Karpas-422 (cell line): ENCODE results near the gene PEAK3. TPM values are rescaled to one million over a fixed set of nuclear protein-coding genes. Genes with fewer than 3 reads are reported as not detected.

Experiments used
- DNase-seq: peaks from one replicate; pipeline ENCODE4 v3.0.0-alpha.2; 2015
- H2AFZ ChIP-seq: fragments of 200-600 bp; sonication (generic); 2 replicates; pipeline ENCODE4 v1.6.1; 2014; ENCODE audit warnings: antibody characterized with exemption, low read length, mixed read lengths
- H3K27ac ChIP-seq: fragments of 200-600 bp; sonication (generic); 2 replicates; pipeline ENCODE4 v1.5.1; 2014; ENCODE audit warnings: mild to moderate bottlenecking, low read length, moderate library complexity
- H3K27me3 ChIP-seq: fragments of 200-600 bp; sonication (generic); 2 replicates; pipeline ENCODE4 v1.6.1; 2014; ENCODE audit warnings: low read length, mixed read lengths
- H3K36me3 ChIP-seq: fragments of 200-600 bp; sonication (generic); 2 replicates; pipeline ENCODE4 v1.6.1; 2014; ENCODE audit warnings: low read length, mixed read lengths; ENCODE audit not compliant: insufficient read depth
- H3K4me1 ChIP-seq: fragments of 200-600 bp; sonication (generic); 2 replicates; pipeline ENCODE4 v1.6.1; 2014; ENCODE audit warnings: mild to moderate bottlenecking, low read length, mixed read lengths
- H3K4me2 ChIP-seq: fragments of 200-600 bp; sonication (generic); 2 replicates; pipeline ENCODE4 v1.6.1; 2014; ENCODE audit warnings: low read length, low read depth, mild to moderate bottlenecking; ENCODE audit not compliant: poor library complexity, severe bottlenecking
- H3K4me3 ChIP-seq: fragments of 200-600 bp; sonication (generic); 2 replicates; pipeline ENCODE4 v1.5.1; 2014; ENCODE audit warnings: mild to moderate bottlenecking, antibody characterized with exemption, low read length, mixed read lengths
- H3K79me2 ChIP-seq: fragments of 200-600 bp; sonication (generic); 2 replicates; pipeline ENCODE4 v1.6.1; 2014; ENCODE audit warnings: mild to moderate bottlenecking, low read length, mixed read lengths
- H3K9ac ChIP-seq: fragments of 200-600 bp; sonication (generic); 2 replicates; pipeline ENCODE4 v1.6.0; 2014; ENCODE audit warnings: low read length
- H3K9me2 ChIP-seq: fragments of 200-600 bp; sonication (generic), shearing (Covaris generic); replicated peaks from 2 replicates; pipeline ENCODE4 v1.6.0; 2014; ENCODE audit warnings: mild to moderate bottlenecking, low read length, moderate library complexity; ENCODE audit not compliant: insufficient read depth
- H3K9me3 ChIP-seq: fragments of 300-700, 200-600 bp; sonication (generic); 2 replicates; pipeline ENCODE4 v1.6.1; 2014; ENCODE audit warnings: low read length, mixed read lengths
- H4K20me1 ChIP-seq: fragments of 200-600 bp; sonication (generic); 2 replicates; pipeline ENCODE4 v1.6.1; 2014; ENCODE audit warnings: mild to moderate bottlenecking, antibody characterized with exemption, low read length, low read depth; ENCODE audit not compliant: insufficient read depth
- total RNA-seq: library from RNA; depleted of rRNA; stranded (reverse); fragments of >200 nt; shearing (Covaris generic); gene quantifications from 2 replicates; pipeline ENCODE4 v1.2.3, GENCODE V29; 2014; ENCODE audit warnings: low replicate concordance

The PEAK3 gene
- total RNA-seq, 1 experiment from 2014 or later, result not detected

- Histone ChIP-seq H3K9me3 (no peaks in the 10 kb centered on the region), H3K4me1 (peaks cover 22% of the 10 kb centered on the region)
These were observed 28.6 kb downstream of the PEAK3 start for GRCh38 chr19:2253106-2254063.

GRCh38 chr19:2252797-2253105, 29.2 kb downstream of the PEAK3 start:
- H3K9ac ChIP-seq, result no peak overlapping the region
- no peak overlapping the region for H3K27ac ChIP-seq
- no peak overlapping the region for H3K4me3 ChIP-seq
- no peak for DNase-seq
- H3K79me2 ChIP-seq, result no peaks in the 10 kb centered on the region
- no peaks in the 10 kb centered on the region for H3K27me3 ChIP-seq
- H4K20me1 ChIP-seq, result peaks cover 19% of the 10 kb centered on the region
- H3K36me3 ChIP-seq, result no peaks in the 10 kb centered on the region
- no peaks in the 10 kb centered on the region for H3K9me3 ChIP-seq
- H2AFZ ChIP-seq, result no peak overlapping the region
- H3K4me1 ChIP-seq, result peaks cover 15% of the 10 kb centered on the region
- peak overlapping the region; percentile 47 for H3K4me2 ChIP-seq
- no peaks in the 10 kb centered on the region for H3K9me2 ChIP-seq

More at GRCh38 chr19:2253106-2254063, 28.6 kb downstream of the PEAK3 start:
- Histone ChIP-seq H3K27me3 (no peaks in the 10 kb centered on the region), H3K36me3 (no peaks in the 10 kb centered on the region), H3K9ac (no peak overlapping the region), H3K79me2 (no peaks in the 10 kb centered on the region), H3K4me3 (no peak overlapping the region), H3K4me2 (peak overlapping the region; percentile 47), H4K20me1 (peaks cover 19% of the 10 kb centered on the region), H3K9me2 (no peaks in the 10 kb centered on the region), H3K27ac (no peak overlapping the region), H2AFZ (no peak overlapping the region)
- peak; percentile 81 for DNase-seq

GRCh38 chr19:2252055-2252796, 29.7 kb downstream of the PEAK3 start:
- no peaks in the 10 kb centered on the region for H3K79me2 ChIP-seq
- H3K4me3 ChIP-seq, result no peak overlapping the region
- H2AFZ ChIP-seq, result no peak overlapping the region
- H3K9ac ChIP-seq, result no peak overlapping the region
- H3K27me3 ChIP-seq, result no peaks in the 10 kb centered on the region
- peaks cover 15% of the 10 kb centered on the region for H3K4me1 ChIP-seq
- peaks cover 19% of the 10 kb centered on the region for H4K20me1 ChIP-seq
- H3K4me2 ChIP-seq, result no peak overlapping the region
- H3K27ac ChIP-seq, result no peak overlapping the region
- H3K36me3 ChIP-seq, result no peaks in the 10 kb centered on the region
- H3K9me3 ChIP-seq, result no peaks in the 10 kb centered on the region
- H3K9me2 ChIP-seq, result no peaks in the 10 kb centered on the region
- no peak for DNase-seq

- Histone ChIP-seq H3K27me3 (no peaks in the 10 kb centered on the region), H3K9ac (no peak overlapping the region), H3K4me3 (no peak overlapping the region), H3K36me3 (no peaks in the 10 kb centered on the region; the same call in 1 of the 2 replicates), H3K9me2 (no peaks in the 10 kb centered on the region), H3K9me3 (no peaks in the 10 kb centered on the region), H3K27ac (no peak overlapping the region), H2AFZ (no peak overlapping the region), H4K20me1 (peaks cover 19% of the 10 kb centered on the region), H3K4me1 (peaks cover 15% of the 10 kb centered on the region), H3K79me2 (no peaks in the 10 kb centered on the region), H3K4me2 (no peak overlapping the region)
- DNase-seq, result no peak
These were observed 30.6 kb downstream of the PEAK3 start for GRCh38 chr19:2251106-2252054.

GRCh38 chr19:2250766-2251105, 31.2 kb downstream of the PEAK3 start:
- H3K36me3 ChIP-seq, result no peaks in the 10 kb centered on the region; the same call in 1 of the 2 replicates
- H3K9me3 ChIP-seq, result no peaks in the 10 kb centered on the region
- DNase-seq, result no peak
- H3K9me2 ChIP-seq, result no peaks in the 10 kb centered on the region
- no peak overlapping the region for H2AFZ ChIP-seq
- peaks cover 14% of the 10 kb centered on the region for H3K4me1 ChIP-seq
- H3K4me2 ChIP-seq, result no peak overlapping the region
- no peak overlapping the region for H3K9ac ChIP-seq
- no peaks in the 10 kb centered on the region for H3K27me3 ChIP-seq
- H3K27ac ChIP-seq, result no peak overlapping the region
- no peak overlapping the region for H3K4me3 ChIP-seq
- no peaks in the 10 kb centered on the region for H3K79me2 ChIP-seq
- peaks cover 19% of the 10 kb centered on the region for H4K20me1 ChIP-seq

- Histone ChIP-seq H3K79me2 (no peaks in the 10 kb centered on the region), H3K27ac (no peak overlapping the region), H3K9me3 (no peaks in the 10 kb centered on the region), H3K4me2 (no peak overlapping the region), H3K4me3 (no peak overlapping the region), H3K9ac (no peak overlapping the region), H2AFZ (no peak overlapping the region), H3K9me2 (no peaks in the 10 kb centered on the region), H3K4me1 (peaks cover 9% of the 10 kb centered on the region), H3K27me3 (no peaks in the 10 kb centered on the region), H3K36me3 (no peaks in the 10 kb centered on the region; the same call in 1 of the 2 replicates), H4K20me1 (peaks cover 19% of the 10 kb centered on the region)
- DNase-seq, result no peak
These were observed 31.9 kb downstream of the PEAK3 start for GRCh38 chr19:2249880-2250765.

- H3K36me3 ChIP-seq, result no peaks in the 10 kb centered on the region; the same call in 1 of the 2 replicates
- H2AFZ ChIP-seq, result no peak within 1 kb of the TSS
- H4K20me1 ChIP-seq, result peaks cover 19% of the 10 kb centered on the region
- no peaks in the 10 kb centered on the region for H3K79me2 ChIP-seq
- H3K27ac ChIP-seq, result no peak within 1 kb of the TSS
- no peaks in the 10 kb centered on the region for H3K27me3 ChIP-seq
- H3K4me2 ChIP-seq, result no peak within 1 kb of the TSS
- no peaks in the 10 kb centered on the region for H3K9me3 ChIP-seq
- no peak for DNase-seq
- H3K9ac ChIP-seq, result no peak within 1 kb of the TSS
- no peaks in the 10 kb centered on the region for H3K9me2 ChIP-seq
- no peak within 1 kb of the TSS for H3K4me3 ChIP-seq
- peaks cover 9% of the 10 kb centered on the region for H3K4me1 ChIP-seq
These were observed 32.7 kb downstream of the PEAK3 start, which contains the start of gene AMH for GRCh38 chr19:2249010-2249866. TSS of gene AMH (plus strand) at chr19:2249323. CDS start at chr19:2249333, 10 bp downstream.
